Smooth muscle cell (in vitro differentiated cells): ENCODE data around the gene TARP.

Experiments
- DNase-seq: peaks from one replicate; lab custom pipeline; 2025; ENCODE audit not compliant: unreplicated experiment; lab: John Stamatoyannopoulos, UW
- H2AFZ ChIP-seq: fragments of 200-600 bp; sonication (generic); 2 replicates; pipeline ENCODE4 v1.6.0; 2016; ENCODE audit warnings: antibody characterized with exemption, low read depth, mild to moderate bottlenecking
- H3F3A ChIP-seq: fragments of 200-600 bp; sonication (generic); 2 replicates; pipeline ENCODE4 v1.6.0; 2017; ENCODE audit warnings: antibody characterized with exemption, low read depth
- H3K27ac ChIP-seq: fragments of 200-600 bp; sonication (generic); 2 replicates; pipeline ENCODE4 v1.5.1; 2016; ENCODE audit warnings: low read depth, mild to moderate bottlenecking
- H3K27me3 ChIP-seq: fragments of 200-600 bp; sonication (generic); 2 replicates; pipeline ENCODE4 v1.6.1; 2016; ENCODE audit warnings: low read depth, mild to moderate bottlenecking
- H3K36me3 ChIP-seq: fragments of 200-600 bp; sonication (generic); 2 replicates; pipeline ENCODE4 v1.5.1; 2016; ENCODE audit warnings: low read depth
- H3K4me1 ChIP-seq: fragments of 200-600 bp; sonication (generic); 2 replicates; pipeline ENCODE4 v1.5.1; 2016; ENCODE audit warnings: low read depth
- H3K4me2 ChIP-seq: fragments of 200-600 bp; sonication (generic); 2 replicates; pipeline ENCODE4 v1.6.0; 2016; ENCODE audit warnings: mild to moderate bottlenecking
- H3K4me3 ChIP-seq: fragments of 200-600 bp; sonication (generic); 2 replicates; pipeline ENCODE4 v1.5.1; 2016; ENCODE audit warnings: mild to moderate bottlenecking
- H3K79me2 ChIP-seq: fragments of 200-600 bp; sonication (generic); 2 replicates; pipeline ENCODE4 v1.6.0; 2016; ENCODE audit warnings: low read depth, mild to moderate bottlenecking
- H3K9ac ChIP-seq: fragments of 200-600 bp; sonication (generic); 2 replicates; pipeline ENCODE4 v1.6.0; 2016; ENCODE audit warnings: low read depth
- H3K9me3 ChIP-seq: fragments of 200-600 bp; sonication (generic); replicated peaks from 2 replicates; pipeline ENCODE4 v1.5.1; 2016; ENCODE audit warnings: low read depth
- H4K20me1 ChIP-seq: fragments of 200-600 bp; sonication (generic); 2 replicates; pipeline ENCODE4 v1.6.0; 2016; ENCODE audit warnings: low read depth
- WGBS: methylation state at CpG from one replicate; pipeline ENCODE4 v1.1.7; 2016; ENCODE audit warnings: low lambda C conversion rate; 5-methylcytosine and 5-hydroxymethylcytosine counted together
- TF ChIP-seq, protein P1 (sequence below): fragments of 200-600 bp; sonication (generic); IDR thresholded peaks from 2 replicates; pipeline ENCODE4 v1.5.1; 2017; ENCODE audit warnings: borderline replicate concordance, mild to moderate bottlenecking, antibody characterized with exemption; ENCODE audit not compliant: insufficient read depth, poor library complexity, severe bottlenecking

Gene TARP

DNA sequence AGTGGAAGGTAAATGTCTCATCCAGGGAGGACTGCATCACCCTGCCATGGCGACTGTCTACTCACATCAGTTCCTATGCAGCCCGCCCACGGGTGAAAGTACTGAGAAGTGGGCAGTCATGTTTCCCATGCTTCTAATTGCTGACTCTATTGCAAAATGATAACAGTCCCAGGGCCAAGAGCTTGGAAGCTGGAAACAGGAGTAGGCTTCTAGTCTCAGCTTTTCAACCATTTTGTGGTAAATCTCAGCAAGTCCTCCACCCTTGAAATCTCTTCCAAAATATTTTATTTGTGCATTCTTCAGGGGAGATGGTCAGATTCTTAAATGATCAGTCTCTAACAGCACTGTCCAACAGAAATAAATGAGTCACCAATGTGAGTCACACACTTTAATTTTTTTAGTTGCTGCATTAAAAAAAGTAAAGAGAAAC lies 48.1 kb upstream of the TARP start:
- H2AFZ ChIP-seq, result no peak overlapping the region

DNA sequence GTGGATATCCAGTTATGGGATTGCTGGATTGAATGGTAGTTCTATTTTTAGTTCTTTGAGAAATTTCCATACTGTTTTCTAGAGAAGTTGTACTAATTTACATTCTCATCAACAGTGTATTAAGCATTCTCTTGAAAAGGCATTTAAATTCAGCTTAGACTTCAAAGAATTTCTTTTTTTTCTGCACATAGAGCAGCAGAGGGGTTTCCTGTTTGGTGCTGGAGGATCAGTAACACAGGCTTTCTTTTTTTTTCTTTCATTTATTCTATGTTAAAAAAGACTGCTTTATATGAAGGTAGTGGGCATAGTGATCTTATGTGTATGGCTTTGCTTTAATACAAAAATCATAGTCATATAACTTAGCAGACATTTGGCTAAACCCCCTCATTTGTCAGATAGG lies 47.6 kb upstream of the TARP start:
- no peak overlapping the region for H3K27ac ChIP-seq
- H3K36me3 ChIP-seq, result no peaks in the 10 kb centered on the region
- no peaks in the 10 kb centered on the region for H3K9me3 ChIP-seq
- no peak overlapping the region for H2AFZ ChIP-seq
- no peak for DNase-seq
- no peaks in the 10 kb centered on the region for H3K4me1 ChIP-seq
- no peaks in the 10 kb centered on the region for H3K79me2 ChIP-seq
- H3K27me3 ChIP-seq, result no peaks in the 10 kb centered on the region
- TF ChIP-seq, protein P1, sequence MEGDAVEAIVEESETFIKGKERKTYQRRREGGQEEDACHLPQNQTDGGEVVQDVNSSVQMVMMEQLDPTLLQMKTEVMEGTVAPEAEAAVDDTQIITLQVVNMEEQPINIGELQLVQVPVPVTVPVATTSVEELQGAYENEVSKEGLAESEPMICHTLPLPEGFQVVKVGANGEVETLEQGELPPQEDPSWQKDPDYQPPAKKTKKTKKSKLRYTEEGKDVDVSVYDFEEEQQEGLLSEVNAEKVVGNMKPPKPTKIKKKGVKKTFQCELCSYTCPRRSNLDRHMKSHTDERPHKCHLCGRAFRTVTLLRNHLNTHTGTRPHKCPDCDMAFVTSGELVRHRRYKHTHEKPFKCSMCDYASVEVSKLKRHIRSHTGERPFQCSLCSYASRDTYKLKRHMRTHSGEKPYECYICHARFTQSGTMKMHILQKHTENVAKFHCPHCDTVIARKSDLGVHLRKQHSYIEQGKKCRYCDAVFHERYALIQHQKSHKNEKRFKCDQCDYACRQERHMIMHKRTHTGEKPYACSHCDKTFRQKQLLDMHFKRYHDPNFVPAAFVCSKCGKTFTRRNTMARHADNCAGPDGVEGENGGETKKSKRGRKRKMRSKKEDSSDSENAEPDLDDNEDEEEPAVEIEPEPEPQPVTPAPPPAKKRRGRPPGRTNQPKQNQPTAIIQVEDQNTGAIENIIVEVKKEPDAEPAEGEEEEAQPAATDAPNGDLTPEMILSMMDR, result no peak
- no peak overlapping the region for H3K4me3 ChIP-seq
- peak overlapping the region; percentile 25 for H3K4me2 ChIP-seq
- H4K20me1 ChIP-seq, result no peaks in the 10 kb centered on the region
- H3F3A ChIP-seq, result no peaks in the 10 kb centered on the region
- no peak overlapping the region for H3K9ac ChIP-seq

More for the DNA sequence above, 48.1 kb upstream of the TARP start:
- H3K27me3 ChIP-seq, result no peaks in the 10 kb centered on the region
- no peaks in the 10 kb centered on the region for H3K9me3 ChIP-seq
- no peak overlapping the region for H3K27ac ChIP-seq
- no peaks in the 10 kb centered on the region for H3K36me3 ChIP-seq
- H3F3A ChIP-seq, result no peaks in the 10 kb centered on the region
- no peak overlapping the region for H3K4me3 ChIP-seq
- peak overlapping the region; percentile 25 for H3K4me2 ChIP-seq
- no peak for DNase-seq
- H3K79me2 ChIP-seq, result no peaks in the 10 kb centered on the region
- H3K4me1 ChIP-seq, result no peaks in the 10 kb centered on the region
- TF ChIP-seq, protein P1, result no peak
- no peaks in the 10 kb centered on the region for H4K20me1 ChIP-seq
- no peak overlapping the region for H3K9ac ChIP-seq
- 67% methylated on average over 3 of the region's 3 CpGs for WGBS

DNA sequence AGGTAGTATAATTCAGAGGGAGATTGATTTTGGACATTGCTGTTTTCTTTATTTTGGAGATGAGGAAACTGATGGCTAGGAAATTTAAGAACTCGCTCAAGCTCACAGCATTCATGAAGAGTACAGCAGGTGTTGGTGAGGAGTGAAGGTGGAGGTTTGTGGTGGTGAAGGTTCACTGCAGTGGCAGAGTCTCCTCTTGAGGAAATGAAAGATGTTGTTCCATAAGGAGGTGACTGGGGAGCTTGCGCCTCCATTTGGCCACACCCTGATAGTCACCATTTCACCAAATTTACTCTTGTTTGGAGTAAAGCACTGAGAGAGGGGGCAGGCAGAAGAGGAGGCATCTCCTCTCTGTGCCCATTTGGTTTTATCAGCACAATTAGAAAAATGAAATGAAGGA lies 46.4 kb upstream of the TARP start:
- H3K36me3 ChIP-seq, result no peaks in the 10 kb centered on the region
- H4K20me1 ChIP-seq, result no peaks in the 10 kb centered on the region
- H3K9me3 ChIP-seq, result no peaks in the 10 kb centered on the region
- H2AFZ ChIP-seq, result no peak overlapping the region
- no peak overlapping the region for H3K4me2 ChIP-seq
- H3K4me1 ChIP-seq, result no peaks in the 10 kb centered on the region
- TF ChIP-seq, protein P1, result no peak
- H3K79me2 ChIP-seq, result no peaks in the 10 kb centered on the region
- H3K9ac ChIP-seq, result no peak overlapping the region
- no peaks in the 10 kb centered on the region for H3F3A ChIP-seq
- no peak overlapping the region for H3K27ac ChIP-seq
- no peak for DNase-seq
- no peaks in the 10 kb centered on the region for H3K27me3 ChIP-seq
- H3K4me3 ChIP-seq, result no peak overlapping the region
- WGBS, result 83% methylated on average over 2 of the region's 2 CpGs

DNA sequence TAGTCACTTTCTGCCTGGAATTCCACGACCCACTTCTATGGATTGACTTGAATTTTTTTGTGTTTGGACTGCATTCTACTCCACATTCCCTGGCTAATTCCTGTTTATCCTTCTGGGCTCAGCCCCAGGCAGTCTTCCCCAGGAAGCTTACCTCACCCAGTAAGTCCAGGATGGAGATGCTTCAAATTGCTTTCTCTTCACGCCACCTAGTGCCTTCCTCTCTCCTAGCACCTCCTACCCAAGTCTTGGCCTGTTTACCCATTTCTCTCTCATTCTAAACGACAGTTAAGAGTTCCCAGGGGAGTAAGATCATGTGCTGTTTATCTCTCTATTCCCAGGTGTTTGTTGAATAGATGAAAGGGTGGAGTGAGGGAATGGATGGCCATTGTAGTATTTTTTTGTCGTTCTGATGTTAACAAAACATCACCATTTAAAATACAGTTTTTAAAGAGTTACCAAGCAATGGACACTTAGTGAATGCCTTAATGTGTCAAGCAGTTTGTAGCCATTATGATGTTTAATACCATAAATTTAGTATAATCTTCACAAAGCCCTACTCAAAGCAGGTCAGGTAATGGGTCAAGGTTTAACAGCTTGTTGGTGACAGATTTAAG lies 45.5 kb upstream of the TARP start:
- no peaks in the 10 kb centered on the region for H3K9me3 ChIP-seq
- TF ChIP-seq, protein P1, result peak; percentile 56
- no peak for DNase-seq
- H3K4me2 ChIP-seq, result peak overlapping the region; percentile 33
- no peak overlapping the region for H2AFZ ChIP-seq
- no peaks in the 10 kb centered on the region for H4K20me1 ChIP-seq
- no peaks in the 10 kb centered on the region for H3K79me2 ChIP-seq
- no peaks in the 10 kb centered on the region for H3K4me1 ChIP-seq
- H3K9ac ChIP-seq, result no peak overlapping the region
- 7% methylated on average over 4 of the region's 4 CpGs for WGBS
- no peaks in the 10 kb centered on the region for H3K27me3 ChIP-seq
- H3K27ac ChIP-seq, result peak overlapping the region; percentile 48
- H3F3A ChIP-seq, result no peaks in the 10 kb centered on the region
- H3K36me3 ChIP-seq, result no peaks in the 10 kb centered on the region
- no peak overlapping the region for H3K4me3 ChIP-seq
